ENCODE data around the gene GFOD1.

The GFOD1 gene

DNA sequence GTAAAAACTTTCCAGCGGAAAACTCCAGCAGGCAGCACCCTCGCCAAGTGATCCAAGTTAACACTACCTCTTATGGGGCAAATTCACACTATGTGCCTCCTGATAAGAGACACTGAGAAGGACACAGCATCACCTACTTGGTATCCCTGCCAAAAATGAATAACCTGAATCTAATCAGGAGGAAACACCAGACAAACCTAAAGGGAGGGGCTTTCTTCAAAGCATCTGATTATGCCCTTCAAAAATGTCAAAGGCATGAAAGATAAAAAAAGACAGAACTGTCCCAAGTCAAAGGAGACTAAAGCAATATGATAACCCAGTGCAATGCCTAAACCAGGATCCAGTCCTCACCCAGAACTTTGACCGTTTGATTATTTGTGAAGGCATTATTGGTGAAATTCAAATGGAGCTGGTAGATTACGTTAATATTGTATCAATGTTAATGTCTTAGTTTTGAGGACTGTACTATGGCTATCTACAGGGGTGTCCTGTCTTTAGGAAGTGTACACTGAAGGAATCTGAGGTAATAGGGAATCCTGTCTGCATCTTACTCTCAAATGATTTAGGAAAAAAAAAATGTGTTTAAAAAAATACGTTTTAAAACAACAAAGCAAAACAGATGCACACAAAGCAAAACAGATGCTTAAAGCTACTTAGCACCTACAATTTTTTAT lies 167.4 kb downstream of the GFOD1 start:
- TF ChIP-seq, protein P1, sequence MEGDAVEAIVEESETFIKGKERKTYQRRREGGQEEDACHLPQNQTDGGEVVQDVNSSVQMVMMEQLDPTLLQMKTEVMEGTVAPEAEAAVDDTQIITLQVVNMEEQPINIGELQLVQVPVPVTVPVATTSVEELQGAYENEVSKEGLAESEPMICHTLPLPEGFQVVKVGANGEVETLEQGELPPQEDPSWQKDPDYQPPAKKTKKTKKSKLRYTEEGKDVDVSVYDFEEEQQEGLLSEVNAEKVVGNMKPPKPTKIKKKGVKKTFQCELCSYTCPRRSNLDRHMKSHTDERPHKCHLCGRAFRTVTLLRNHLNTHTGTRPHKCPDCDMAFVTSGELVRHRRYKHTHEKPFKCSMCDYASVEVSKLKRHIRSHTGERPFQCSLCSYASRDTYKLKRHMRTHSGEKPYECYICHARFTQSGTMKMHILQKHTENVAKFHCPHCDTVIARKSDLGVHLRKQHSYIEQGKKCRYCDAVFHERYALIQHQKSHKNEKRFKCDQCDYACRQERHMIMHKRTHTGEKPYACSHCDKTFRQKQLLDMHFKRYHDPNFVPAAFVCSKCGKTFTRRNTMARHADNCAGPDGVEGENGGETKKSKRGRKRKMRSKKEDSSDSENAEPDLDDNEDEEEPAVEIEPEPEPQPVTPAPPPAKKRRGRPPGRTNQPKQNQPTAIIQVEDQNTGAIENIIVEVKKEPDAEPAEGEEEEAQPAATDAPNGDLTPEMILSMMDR (conservative IDR thresholded peaks at IDR 0.05; ENCODE audit: control insufficient read depth, insufficient read depth, low read depth, low read length): no peak
- no peak overlapping the region for H3K4me3 ChIP-seq (ENCODE audit: control insufficient read depth, low read depth, low read length)
- DNase-seq (ENCODE audit: low read depth): no peak

DNA sequence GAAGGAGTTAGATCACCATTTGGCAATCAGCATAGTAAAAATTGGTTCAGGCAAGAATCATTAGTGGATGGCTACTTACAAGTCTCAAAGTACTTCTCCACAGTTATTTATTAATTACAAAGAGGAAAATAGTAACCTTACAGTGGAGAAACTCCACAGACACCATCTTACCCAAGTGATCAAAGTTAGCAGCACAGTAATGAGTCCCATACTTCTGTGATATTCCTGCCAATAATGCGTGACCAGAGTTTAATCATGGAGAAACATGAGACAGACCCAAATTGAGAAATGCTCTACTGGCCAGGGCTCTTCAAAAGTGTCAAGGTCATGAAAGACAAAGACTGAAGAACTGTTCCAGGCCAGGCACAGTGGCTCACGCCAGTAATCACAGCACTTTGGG lies 168.6 kb downstream of the GFOD1 start:
- no peak for DNase-seq (ENCODE audit: low read depth)
- TF ChIP-seq, protein P1 (conservative IDR thresholded peaks at IDR 0.05; ENCODE audit: control insufficient read depth, insufficient read depth, low read depth, low read length): no peak

DNA sequence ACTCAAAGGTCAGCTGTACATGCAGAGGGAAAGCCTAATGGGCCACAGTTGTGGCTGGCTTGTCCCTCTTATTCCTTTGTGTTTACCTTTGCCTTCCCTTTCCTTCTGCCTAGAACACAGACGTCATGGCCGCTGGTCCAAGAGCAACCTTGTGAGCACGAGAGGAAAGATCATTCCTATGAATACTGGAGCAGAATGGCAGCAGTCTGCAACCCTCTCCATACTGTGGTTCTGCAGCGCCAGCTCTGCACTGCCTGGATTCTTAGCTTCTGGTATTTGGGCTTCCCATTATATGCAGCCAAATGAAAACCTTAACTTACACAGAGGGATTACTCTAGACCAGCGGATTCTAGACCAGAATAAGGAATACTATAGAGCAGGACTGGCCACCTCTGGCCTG lies 171.5 kb downstream of the GFOD1 start:
- no peak for DNase-seq (ENCODE audit: low read depth)
- no peak overlapping the region for H3K4me3 ChIP-seq (ENCODE audit: control insufficient read depth, low read depth, low read length)
- TF ChIP-seq, protein P1 (conservative IDR thresholded peaks at IDR 0.05; ENCODE audit: control insufficient read depth, insufficient read depth, low read depth, low read length): no peak

More for the DNA sequence above, 168.6 kb downstream of the GFOD1 start:
- H3K4me3 ChIP-seq (ENCODE audit: control insufficient read depth, low read depth, low read length): no peak overlapping the region

- TF ChIP-seq, protein P1 (conservative IDR thresholded peaks at IDR 0.05; ENCODE audit: control insufficient read depth, insufficient read depth, low read depth, low read length): no peak
- H3K4me3 ChIP-seq (ENCODE audit: control insufficient read depth, low read depth, low read length): no peak overlapping the region
- no peak for DNase-seq (ENCODE audit: low read depth)
These were observed 172.6 kb downstream of the GFOD1 start for GRCh38 chr6:13314806-13315205.

DNA sequence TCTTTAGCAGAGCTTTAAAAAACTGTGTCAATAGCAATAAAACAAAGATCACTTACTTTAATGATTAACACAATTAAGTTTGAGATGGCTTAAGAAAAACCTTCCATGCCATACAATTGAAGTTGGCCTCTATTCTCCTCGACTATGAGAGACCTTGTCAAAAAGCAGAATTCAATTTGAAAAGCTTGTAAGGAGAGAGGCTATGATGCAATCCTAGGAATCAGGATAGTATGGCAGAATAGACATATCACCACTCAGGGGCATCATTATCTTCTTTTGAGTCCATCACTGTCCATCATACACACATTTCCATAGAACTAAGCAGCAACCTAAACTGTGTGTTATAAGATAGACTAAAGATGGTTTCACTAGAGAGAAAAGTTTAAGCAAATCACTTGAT lies 176.2 kb downstream of the GFOD1 start:
- TF ChIP-seq, protein P1 (conservative IDR thresholded peaks at IDR 0.05; ENCODE audit: control insufficient read depth, insufficient read depth, low read depth, low read length): no peak
- no peak for DNase-seq (ENCODE audit: low read depth)
- no peak overlapping the region for H3K4me3 ChIP-seq (ENCODE audit: control insufficient read depth, low read depth, low read length)

- no peak overlapping the region for H3K4me3 ChIP-seq (ENCODE audit: control insufficient read depth, low read depth, low read length)
- DNase-seq (ENCODE audit: low read depth): no peak
- TF ChIP-seq, protein P1 (conservative IDR thresholded peaks at IDR 0.05; ENCODE audit: control insufficient read depth, insufficient read depth, low read depth, low read length): no peak
These were observed 179.1 kb downstream of the GFOD1 start for GRCh38 chr6:13308332-13308731.

Measured in fibroblast of mammary gland (primary cell).